ENCODE measurements around the gene MAPK1.

DNA sequence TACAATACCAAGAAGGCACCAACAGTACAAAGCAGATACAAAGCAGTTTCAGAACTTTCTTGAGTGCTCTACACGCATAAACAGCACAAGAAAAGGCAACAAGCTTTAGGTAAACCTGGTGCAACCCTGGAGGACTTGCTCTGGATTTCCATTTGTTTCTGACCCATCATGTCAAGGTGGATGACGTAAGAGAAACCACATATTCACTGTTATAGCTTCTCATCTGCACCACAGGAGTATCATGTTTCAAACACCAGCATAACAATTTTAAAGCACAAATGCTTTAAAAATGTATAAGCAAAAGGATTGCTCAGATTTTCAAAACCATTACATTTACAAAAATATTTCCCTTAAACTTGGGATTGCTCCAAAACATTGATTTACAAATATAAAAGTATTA, 106.8 kb downstream of the MAPK1 start:
- TF ChIP-seq TAF1 (IDR thresholded peaks at IDR 0.05; ENCODE audit: borderline replicate concordance, low read depth, low read length), result no peak
- TF ChIP-seq POLR2AphosphoS5 (IDR thresholded peaks at IDR 0.05; ENCODE audit: low read depth, low read length), result no peak
- TF ChIP-seq POLR2A (IDR thresholded peaks at IDR 0.05; ENCODE audit: low read depth, low read length), result no peak

All from GM12892 (cell line).